NT2/D1 (cell line): ENCODE data around the gene PARVA.

ENCODE experiments used
- SUZ12 ChIP-seq: IDR thresholded peaks from 2 replicates; pipeline ENCODE4 v1.6.1; 2011; ENCODE audit not compliant: insufficient read length, insufficient read depth; ENCODE audit errors: extremely low read depth
- ZNF274 ChIP-seq: IDR thresholded peaks from 2 replicates; pipeline ENCODE4 v1.6.1; 2011; ENCODE audit warnings: mild to moderate bottlenecking, low read depth, low read length

GRCh38 chr11:12497431-12497830, 120.1 kb downstream of the PARVA start:
- TF ChIP-seq ZNF274 = no peak
- no peak for TF ChIP-seq SUZ12
